HEK293 (cell line): Measurements from ENCODE around the gene OR2V2.

Source experiments
- ATF2 ChIP-seq: fragments of 450-650 bp; formaldehyde crosslinking; IDR thresholded peaks from 2 replicates; pipeline ENCODE4 v1.5.1; 2016; ENCODE audit warnings: missing biosample characterization, missing genetic modification characterization, low read depth
- GLIS1 ChIP-seq: fragments of 450-650 bp; formaldehyde crosslinking; IDR thresholded peaks from 2 replicates; pipeline ENCODE4 v1.5.1; 2016; ENCODE audit warnings: missing biosample characterization, missing genetic modification characterization
- KLF10 ChIP-seq: fragments of 450-650 bp; IDR thresholded peaks from 2 replicates; pipeline ENCODE4 v1.5.1; 2018; ENCODE audit warnings: missing biosample characterization, mild to moderate bottlenecking, missing genetic modification characterization
- PATZ1 ChIP-seq: fragments of 450-650 bp; formaldehyde crosslinking; IDR thresholded peaks from 2 replicates; pipeline ENCODE4 v1.5.1; 2016; ENCODE audit warnings: missing biosample characterization, missing genetic modification characterization
- PRDM10 ChIP-seq: fragments of 450-650 bp; formaldehyde crosslinking; IDR thresholded peaks from 2 replicates; pipeline ENCODE4 v1.5.1; 2016; ENCODE audit warnings: missing biosample characterization, missing genetic modification characterization
- REST ChIP-seq: fragments of 450-650 bp; formaldehyde crosslinking; IDR thresholded peaks from 2 replicates; pipeline ENCODE4 v1.5.1; 2016; ENCODE audit warnings: missing biosample characterization, missing genetic modification characterization
- SETDB1 ChIP-seq: IDR thresholded peaks from one replicate; pipeline ENCODE4 v1.6.1; 2017; ENCODE audit warnings: mild to moderate bottlenecking, low read length, moderate library complexity, mixed read lengths; ENCODE audit not compliant: insufficient read length
- TSHZ1 ChIP-seq: fragments of 450-650 bp; formaldehyde crosslinking; IDR thresholded peaks from 2 replicates; pipeline ENCODE4 v1.5.1; 2016; ENCODE audit warnings: missing biosample characterization, missing genetic modification characterization, borderline replicate concordance
- YY1 ChIP-seq: fragments of 450-650 bp; formaldehyde crosslinking; IDR thresholded peaks from 2 replicates; pipeline ENCODE4 v1.5.1; 2018; ENCODE audit warnings: missing biosample characterization, missing genetic modification characterization
- ZBTB10 ChIP-seq: fragments of 450-650 bp; formaldehyde crosslinking; IDR thresholded peaks from 2 replicates; pipeline ENCODE4 v1.5.1; 2016; ENCODE audit warnings: missing biosample characterization, missing genetic modification characterization
- ZNF19 ChIP-seq: fragments of 450-650 bp; formaldehyde crosslinking; IDR thresholded peaks from 2 replicates; pipeline ENCODE4; 2016; ENCODE audit warnings: missing biosample characterization, missing genetic modification characterization, low read depth
- ZNF211 ChIP-seq: fragments of 450-650 bp; formaldehyde crosslinking; IDR thresholded peaks from 2 replicates; pipeline ENCODE4 v1.5.1; 2016; ENCODE audit warnings: low read depth, missing biosample characterization, missing genetic modification characterization
- ZNF24 ChIP-seq: fragments of 450-650 bp; formaldehyde crosslinking; IDR thresholded peaks from 2 replicates; pipeline ENCODE4 v1.5.1; 2016; ENCODE audit warnings: missing biosample characterization, missing genetic modification characterization
- ZNF311 ChIP-seq: fragments of 450-650 bp; formaldehyde crosslinking; IDR thresholded peaks from 2 replicates; pipeline ENCODE4 v1.5.1; 2017; ENCODE audit warnings: missing biosample characterization, missing genetic modification characterization, borderline replicate concordance
- ZNF335 ChIP-seq: fragments of 450-650 bp; formaldehyde crosslinking; conservative IDR thresholded peaks from 2 replicates; pipeline ENCODE4 v1.5.1; 2016; ENCODE audit warnings: missing biosample characterization, missing genetic modification characterization
- ZNF366 ChIP-seq: fragments of 450-650 bp; formaldehyde crosslinking; conservative IDR thresholded peaks from 2 replicates; pipeline ENCODE4 v1.5.1; 2016; ENCODE audit warnings: missing biosample characterization, missing genetic modification characterization
- ZNF549 ChIP-seq: fragments of 450-650 bp; IDR thresholded peaks from 2 replicates; pipeline ENCODE4 v1.5.1; 2018; ENCODE audit warnings: missing biosample characterization, missing genetic modification characterization, mild to moderate bottlenecking, inconsistent platforms, moderate library complexity
- ZNF704 ChIP-seq: fragments of 450-650 bp; formaldehyde crosslinking; IDR thresholded peaks from 2 replicates; pipeline ENCODE4 v1.5.1; 2016; ENCODE audit warnings: missing biosample characterization, missing genetic modification characterization
- ZSCAN4 ChIP-seq: fragments of 450-650 bp; formaldehyde crosslinking; IDR thresholded peaks from 2 replicates; pipeline ENCODE4 v1.5.1; 2017; ENCODE audit warnings: missing biosample characterization, missing genetic modification characterization

Gene OR2V2

GRCh38 chr5:181168595-181169118 is 21.3 kb downstream of the OR2V2 start (continued):
- TF ChIP-seq ZNF24 (tag by site-specific recombination) (no peak), SETDB1 (no peak), ZNF549 (tag by site-specific recombination) (no peak), ZBTB10 (tag by site-specific recombination) (no peak), PATZ1 (no peak), ATF2 (tag by site-specific recombination) (peak; percentile 74), ZNF366 (tag by site-specific recombination) (0 out of 2 replicates have a peak, but pooled peaks have one; percentile 22), PRDM10 (tag by site-specific recombination) (peak; percentile 95), ZNF211 (tag by site-specific recombination) (no peak), TSHZ1 (tag by site-specific recombination) (no peak), ZNF19 (tag by site-specific recombination) (no peak), ZSCAN4 (no peak), ZNF335 (tag by site-specific recombination) (peak; percentile 87), GLIS1 (tag by site-specific recombination) (no peak), REST (no peak), KLF10 (tag by site-specific recombination) (no peak), ZNF311 (tag by site-specific recombination) (no peak), YY1 (no peak), ZNF704 (no peak)
